ENCODE measurements around the gene TCP11L2. TPM values are rescaled to one million over a fixed set of nuclear protein-coding genes. Genes with fewer than 3 reads are reported as not detected.

TCP11L2 gene
- total and polyA plus RNA-seq, 2 experiments from 2014 or later, result 17.7 to 26.2 TPM

DNA sequence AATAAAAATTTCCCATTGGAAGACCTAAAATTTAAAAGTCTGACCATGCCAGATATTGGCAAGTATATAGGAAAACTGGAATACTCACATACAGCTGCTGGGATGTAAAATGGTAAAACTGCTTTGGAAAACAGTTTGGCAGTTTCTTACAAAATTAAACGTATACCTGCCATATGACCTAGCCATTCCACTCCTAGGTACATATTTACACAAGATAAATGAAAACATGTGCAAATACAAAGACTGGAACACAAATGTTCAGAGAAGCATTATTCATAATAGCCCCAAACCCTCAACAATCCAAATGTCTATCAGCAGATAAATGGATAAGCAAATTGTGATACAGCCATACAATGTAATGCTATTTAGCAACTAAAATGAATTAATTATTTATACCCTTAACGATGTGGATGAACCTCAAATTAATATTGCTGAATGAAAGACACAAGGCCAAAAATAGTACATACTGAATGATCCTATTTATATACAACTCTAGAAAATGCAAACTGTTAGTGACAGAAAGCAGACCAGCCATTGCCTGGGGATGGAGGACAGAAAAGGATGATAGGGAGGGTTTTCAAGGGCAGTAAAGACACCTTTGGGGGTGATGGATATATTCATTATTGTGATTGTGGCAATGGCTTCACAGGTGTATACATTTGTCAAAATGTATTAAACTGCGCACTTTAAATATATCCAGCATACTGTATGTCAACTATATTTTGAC, 21.3 kb upstream of the TCP11L2 start:
- TF ChIP-seq EZH2phosphoT487 (IDR thresholded peaks at IDR 0.05; ENCODE audit: insufficient read depth, low read depth) (no peak), EZH2 (IDR thresholded peaks at IDR 0.05; ENCODE audit: insufficient read depth, poor library complexity, severe bottlenecking) (no peak)
- H3K9me3 ChIP-seq (ENCODE audit: low read depth), result no peaks in the 10 kb centered on the region
- no peaks in the 10 kb centered on the region for H3K27me3 ChIP-seq (replicated peaks; ENCODE audit: insufficient read depth)
- no peaks in the 10 kb centered on the region for H3K36me3 ChIP-seq (ENCODE audit: low read depth)
- H3K4me2 ChIP-seq (ENCODE audit: unreplicated experiment), result no peak overlapping the region
- no peak overlapping the region for H3K27ac ChIP-seq
- H3K79me2 ChIP-seq (ENCODE audit: insufficient read depth), result no peaks in the 10 kb centered on the region
- 53 to 55% methylated on average over 3 of the region's 3 CpGs for WGBS, 2 experiments (ENCODE audit: low coverage in 1 of 2, low lambda C conversion rate in 2 of 2, missing lambda C conversion rate in 2 of 2)
- in situ Hi-C loops (cut with MboI), result no loop called here
- H3K9ac ChIP-seq, result no peak overlapping the region
- H3K4me1 ChIP-seq (ENCODE audit: insufficient read depth), result no peaks in the 10 kb centered on the region
- H3K4me3 ChIP-seq, result no peak overlapping the region
- H2AFZ ChIP-seq, result no peak overlapping the region
- H3K9me2 ChIP-seq (ENCODE audit: insufficient read depth), result no peaks in the 10 kb centered on the region
- H3F3A ChIP-seq (ENCODE audit: insufficient read depth), result no peaks in the 10 kb centered on the region
- H4K20me1 ChIP-seq (ENCODE audit: insufficient read depth), result no peaks in the 10 kb centered on the region
- DNase-seq, result no peak

DNA sequence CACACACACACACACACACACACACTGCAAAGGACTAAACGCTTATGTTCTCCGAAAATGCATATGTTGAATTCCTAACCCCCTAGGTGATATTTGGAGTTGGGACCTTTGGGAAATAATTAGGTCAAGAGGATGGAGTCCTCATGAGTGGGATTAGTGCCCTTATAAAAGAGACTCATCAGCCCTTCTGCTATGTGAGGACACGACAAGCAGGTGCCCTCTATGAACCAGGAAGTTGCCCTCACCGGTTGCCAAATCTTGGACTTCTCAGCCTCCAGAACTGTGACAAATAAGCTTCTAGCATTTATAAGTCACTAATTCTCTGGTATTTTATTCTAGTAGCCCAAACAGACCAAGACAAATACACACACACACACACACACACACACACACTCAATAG, 20.7 kb upstream of the TCP11L2 start:
- no peaks in the 10 kb centered on the region for H3K27me3 ChIP-seq (replicated peaks; ENCODE audit: insufficient read depth)
- TF ChIP-seq EZH2 (IDR thresholded peaks at IDR 0.05; ENCODE audit: insufficient read depth, poor library complexity, severe bottlenecking), result no peak
- no peak for TF ChIP-seq EZH2phosphoT487 (IDR thresholded peaks at IDR 0.05; ENCODE audit: insufficient read depth, low read depth)
- H3K4me3 ChIP-seq, result no peak overlapping the region
- H3F3A ChIP-seq (ENCODE audit: insufficient read depth), result no peaks in the 10 kb centered on the region
- DNase-seq, result no peak
- no peaks in the 10 kb centered on the region for H3K79me2 ChIP-seq (ENCODE audit: insufficient read depth)
- no peaks in the 10 kb centered on the region for H3K9me3 ChIP-seq (ENCODE audit: low read depth)
- no peaks in the 10 kb centered on the region for H4K20me1 ChIP-seq (ENCODE audit: insufficient read depth)
- no peak overlapping the region for H3K4me2 ChIP-seq (ENCODE audit: unreplicated experiment)
- no peaks in the 10 kb centered on the region for H3K4me1 ChIP-seq (ENCODE audit: insufficient read depth)
- no peaks in the 10 kb centered on the region for H3K9me2 ChIP-seq (ENCODE audit: insufficient read depth)
- H3K9ac ChIP-seq, result no peak overlapping the region
- no peaks in the 10 kb centered on the region for H3K36me3 ChIP-seq (ENCODE audit: low read depth)
- no peak overlapping the region for H3K27ac ChIP-seq
- WGBS, 2 experiments (ENCODE audit: low coverage in 1 of 2, low lambda C conversion rate in 2 of 2, missing lambda C conversion rate in 2 of 2), result 90 to 92% methylated on average over 4 of the region's 4 CpGs
- in situ Hi-C loops (cut with MboI), result no loop called here
- H2AFZ ChIP-seq, result no peak overlapping the region

- Histone ChIP-seq H3F3A (ENCODE audit: insufficient read depth) (no peaks in the 10 kb centered on the region), H3K9me2 (ENCODE audit: insufficient read depth) (no peaks in the 10 kb centered on the region), H3K79me2 (ENCODE audit: insufficient read depth) (no peaks in the 10 kb centered on the region), H3K9ac (no peak overlapping the region), H3K36me3 (ENCODE audit: low read depth) (no peaks in the 10 kb centered on the region), H3K4me2 (ENCODE audit: unreplicated experiment) (no peak overlapping the region), H3K4me3 (no peak overlapping the region), H2AFZ (no peak overlapping the region), H3K4me1 (ENCODE audit: insufficient read depth) (no peaks in the 10 kb centered on the region; the same call in 1 of the 2 replicates), H3K27ac (no peak overlapping the region), H4K20me1 (ENCODE audit: insufficient read depth) (no peaks in the 10 kb centered on the region), H3K27me3 (replicated peaks; ENCODE audit: insufficient read depth) (no peaks in the 10 kb centered on the region), H3K9me3 (ENCODE audit: low read depth) (no peaks in the 10 kb centered on the region)
- in situ Hi-C loops (cut with MboI), result no loop called here
- DNase-seq, result peak; percentile 77
- no peak for TF ChIP-seq EZH2phosphoT487 (IDR thresholded peaks at IDR 0.05; ENCODE audit: insufficient read depth, low read depth)
- no peak for TF ChIP-seq EZH2 (IDR thresholded peaks at IDR 0.05; ENCODE audit: insufficient read depth, poor library complexity, severe bottlenecking)
- 10 to 11% methylated on average over 7 of the region's 7 CpGs for WGBS, 2 experiments (ENCODE audit: low coverage in 1 of 2, low lambda C conversion rate in 2 of 2, missing lambda C conversion rate in 2 of 2)
Observed at GRCh38 chr12:106282457-106283097, 20.0 kb upstream of the TCP11L2 start.

GRCh38 chr12:106284358-106285105, 18.0 kb upstream of the TCP11L2 start:
- no peak overlapping the region for H3K9ac ChIP-seq
- DNase-seq, result peak; percentile 47
- 25 to 26% methylated on average over 10 of the region's 10 CpGs for WGBS, 2 experiments (ENCODE audit: low coverage in 1 of 2, low lambda C conversion rate in 2 of 2, missing lambda C conversion rate in 2 of 2)

More at GRCh38 chr12:106284358-106285105, 18.0 kb upstream of the TCP11L2 start:
- TF ChIP-seq EZH2phosphoT487 (IDR thresholded peaks at IDR 0.05; ENCODE audit: insufficient read depth, low read depth) (no peak), EZH2 (IDR thresholded peaks at IDR 0.05; ENCODE audit: insufficient read depth, poor library complexity, severe bottlenecking) (no peak)
- H4K20me1 ChIP-seq (ENCODE audit: insufficient read depth), result no peaks in the 10 kb centered on the region
- H3K27me3 ChIP-seq (replicated peaks; ENCODE audit: insufficient read depth), result no peaks in the 10 kb centered on the region
- no peaks in the 10 kb centered on the region for H3K9me2 ChIP-seq (ENCODE audit: insufficient read depth)
- H3K36me3 ChIP-seq (ENCODE audit: low read depth), result no peaks in the 10 kb centered on the region
- H3K79me2 ChIP-seq (ENCODE audit: insufficient read depth), result no peaks in the 10 kb centered on the region
- H3K4me1 ChIP-seq (ENCODE audit: insufficient read depth), result peaks cover 16% of the 10 kb centered on the region
- in situ Hi-C loops (cut with MboI), result no loop called here
- no peak overlapping the region for H3K27ac ChIP-seq
- no peak overlapping the region for H3K4me3 ChIP-seq
- peaks cover 9% of the 10 kb centered on the region; the same call in 1 of the 2 replicates for H3F3A ChIP-seq (ENCODE audit: insufficient read depth)
- no peaks in the 10 kb centered on the region for H3K9me3 ChIP-seq (ENCODE audit: low read depth)
- no peak overlapping the region for H2AFZ ChIP-seq
- H3K4me2 ChIP-seq (ENCODE audit: unreplicated experiment), result no peak overlapping the region
